ENCODE results near the gene PPHLN1. TPM values are rescaled to one million over a fixed set of nuclear protein-coding genes. Genes with fewer than 3 reads are reported as not detected.
A peak's percentile ranks its signal among the peaks of the same experiment; 100 is the strongest.

The PPHLN1 gene
- total RNA-seq, 1 donor from 2014 or later: 49.2 TPM

DNA sequence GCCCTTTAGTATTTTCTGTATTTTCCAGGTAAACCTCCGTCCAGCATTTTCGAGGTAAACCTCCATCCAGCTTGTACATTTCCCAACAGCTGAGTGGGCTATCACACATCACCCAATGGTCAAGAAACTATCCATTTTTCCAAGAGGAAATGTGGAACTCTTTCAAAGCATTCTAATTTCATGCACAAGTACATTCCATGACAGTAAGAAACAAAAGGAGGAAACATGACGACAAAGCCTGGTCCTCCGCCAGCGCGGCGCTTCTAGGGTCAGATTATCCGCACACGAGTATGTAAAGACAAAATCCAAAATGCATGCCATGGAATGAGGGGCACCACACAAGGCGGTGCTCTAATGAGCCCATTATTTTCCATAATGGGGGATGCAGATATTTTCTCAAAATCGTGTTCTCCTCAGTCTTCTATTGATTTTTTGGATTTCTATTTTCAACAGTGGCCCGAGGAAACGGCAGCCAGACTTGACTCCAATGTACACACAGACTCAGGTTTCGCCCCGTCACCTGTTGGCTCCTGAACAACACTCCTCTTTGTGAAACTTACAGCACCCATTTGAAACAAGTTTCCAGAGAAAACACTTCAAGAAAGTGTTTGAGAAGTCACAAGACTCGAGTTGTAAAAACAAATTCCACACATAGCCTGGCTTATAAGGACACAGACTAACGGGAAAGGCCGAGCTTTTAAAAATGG lies 156.2 kb downstream of the PPHLN1 start:
- DNase-seq (ENCODE audit: low read depth in 2 of 2): peak; percentile 94 to 95

DNA sequence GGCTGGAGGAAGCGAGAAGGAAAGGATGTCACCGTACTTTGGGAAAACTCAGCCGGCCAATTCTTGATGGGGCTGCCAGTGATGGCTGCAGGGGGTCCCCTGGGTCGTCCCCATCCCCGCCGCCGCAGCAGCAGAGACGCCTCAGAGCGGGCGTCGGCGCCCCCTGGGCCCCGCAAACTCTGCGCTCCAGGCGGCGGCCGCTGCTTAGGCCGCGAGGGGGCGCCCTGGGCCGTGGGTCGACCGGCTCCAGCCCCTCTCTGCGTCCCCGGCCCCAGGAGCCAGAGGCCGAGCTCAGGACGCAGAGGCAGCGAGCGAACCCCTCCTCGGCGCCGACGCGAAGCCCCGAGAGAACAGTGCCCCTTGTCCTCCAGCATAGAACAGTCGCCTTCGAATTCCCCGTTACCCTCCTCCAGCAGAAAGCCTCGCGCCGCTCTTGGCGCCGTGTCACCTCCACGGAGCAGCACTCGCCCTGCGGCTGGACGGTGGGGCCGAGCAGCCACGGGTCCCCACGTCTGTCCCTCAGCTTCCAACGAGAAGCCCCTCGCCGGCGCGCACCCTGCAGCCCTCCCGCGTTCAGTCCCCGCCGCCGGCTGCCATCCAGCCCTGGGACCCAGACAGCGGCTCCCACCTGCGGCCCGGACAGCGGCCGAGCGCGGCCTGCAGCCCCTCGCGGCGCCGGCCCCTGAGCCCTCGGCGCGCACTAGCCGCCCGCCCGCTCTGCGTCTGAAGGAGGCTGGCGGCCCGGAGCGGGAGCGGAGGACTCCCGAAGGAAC lies 157.0 kb downstream of the PPHLN1 start:
- peak; percentile 82 to 92 for DNase-seq (ENCODE audit: low read depth in 2 of 2)

- peak; percentile 57 to 82 for DNase-seq (ENCODE audit: low read depth in 2 of 2)
Observed at GRCh38 chr12:42483521-42483790, 157.5 kb downstream of the PPHLN1 start.

DNA sequence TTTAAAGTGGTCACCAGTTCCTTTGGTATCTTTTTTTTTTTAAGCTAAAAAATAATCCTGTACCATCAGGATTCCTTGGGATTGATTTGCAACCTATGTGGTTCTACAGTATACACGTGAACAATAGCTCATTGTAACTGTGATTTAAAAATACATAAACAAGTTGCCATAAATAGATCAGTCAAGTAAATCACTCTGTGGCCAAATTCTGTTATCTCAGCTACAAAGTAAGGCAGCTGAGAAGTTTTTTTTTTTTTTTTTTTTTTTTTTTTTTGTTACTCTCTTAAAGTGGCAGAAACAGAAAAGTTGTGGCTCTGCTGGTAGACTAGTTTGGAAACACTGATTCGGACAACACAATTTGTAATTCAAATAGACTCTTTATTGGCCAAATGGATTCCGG lies 159.0 kb downstream of the PPHLN1 start:
- peak in 1 of 2 donors; percentile 3 for DNase-seq (ENCODE audit: low read depth in 2 of 2)

- DNase-seq (ENCODE audit: low read depth in 2 of 2): no peak
Observed at GRCh38 chr12:42485823-42486222, 159.9 kb downstream of the PPHLN1 start.

- no peak for DNase-seq (ENCODE audit: low read depth in 2 of 2)
Observed at GRCh38 chr12:42486407-42486806, 160.4 kb downstream of the PPHLN1 start.

- no peak for DNase-seq (ENCODE audit: low read depth in 2 of 2)
Observed at GRCh38 chr12:42490261-42490842, 164.4 kb downstream of the PPHLN1 start.

Other genes starting within 250 kb of the PPHLN1 start
- 11.3 and 12.0 TPM in 2 replicates for gene GXYLT1, start 181.3 kb upstream of the PPHLN1 start, total RNA-seq
- 9.2 and 11.7 TPM in 2 replicates for gene YAF2, start 87.9 kb upstream of the PPHLN1 start, total RNA-seq
- 22.4 and 31.9 TPM in 2 replicates for gene ZCRB1, start 73 bp upstream of the PPHLN1 start, total RNA-seq

Data from lung microvascular endothelial cell (primary cell).